Left renal cortex interstitium (tissue), 4 donors: ENCODE results near the gene CTDP1. TPM values are rescaled to one million over a fixed set of nuclear protein-coding genes. Genes with fewer than 3 reads are reported as not detected.

Experiments used
- DNase-seq, 4 donors: peaks; one replicate each; pipeline ENCODE4 v3.0.0-alpha.2; 2013; ENCODE audit warnings: low read depth in 4 of 4, low spot score in 2 of 4, missing footprints in 1 of 4
- polyA plus RNA-seq, 4 donors: library from polyadenylated mRNA; unstranded; fragments of 120-200 nt; gene quantifications; one replicate each; pipeline ENCODE4 v1.2.1, GENCODE V29; 2013; ENCODE audit not compliant: insufficient read length in 4 of 4

The CTDP1 gene, protein sequence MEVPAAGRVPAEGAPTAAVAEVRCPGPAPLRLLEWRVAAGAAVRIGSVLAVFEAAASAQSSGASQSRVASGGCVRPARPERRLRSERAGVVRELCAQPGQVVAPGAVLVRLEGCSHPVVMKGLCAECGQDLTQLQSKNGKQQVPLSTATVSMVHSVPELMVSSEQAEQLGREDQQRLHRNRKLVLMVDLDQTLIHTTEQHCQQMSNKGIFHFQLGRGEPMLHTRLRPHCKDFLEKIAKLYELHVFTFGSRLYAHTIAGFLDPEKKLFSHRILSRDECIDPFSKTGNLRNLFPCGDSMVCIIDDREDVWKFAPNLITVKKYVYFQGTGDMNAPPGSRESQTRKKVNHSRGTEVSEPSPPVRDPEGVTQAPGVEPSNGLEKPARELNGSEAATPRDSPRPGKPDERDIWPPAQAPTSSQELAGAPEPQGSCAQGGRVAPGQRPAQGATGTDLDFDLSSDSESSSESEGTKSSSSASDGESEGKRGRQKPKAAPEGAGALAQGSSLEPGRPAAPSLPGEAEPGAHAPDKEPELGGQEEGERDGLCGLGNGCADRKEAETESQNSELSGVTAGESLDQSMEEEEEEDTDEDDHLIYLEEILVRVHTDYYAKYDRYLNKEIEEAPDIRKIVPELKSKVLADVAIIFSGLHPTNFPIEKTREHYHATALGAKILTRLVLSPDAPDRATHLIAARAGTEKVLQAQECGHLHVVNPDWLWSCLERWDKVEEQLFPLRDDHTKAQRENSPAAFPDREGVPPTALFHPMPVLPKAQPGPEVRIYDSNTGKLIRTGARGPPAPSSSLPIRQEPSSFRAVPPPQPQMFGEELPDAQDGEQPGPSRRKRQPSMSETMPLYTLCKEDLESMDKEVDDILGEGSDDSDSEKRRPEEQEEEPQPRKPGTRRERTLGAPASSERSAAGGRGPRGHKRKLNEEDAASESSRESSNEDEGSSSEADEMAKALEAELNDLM
- 10 to 100 TPM; 11.1 to 18.0 (median 15.2) TPM for polyA plus RNA-seq

DNA sequence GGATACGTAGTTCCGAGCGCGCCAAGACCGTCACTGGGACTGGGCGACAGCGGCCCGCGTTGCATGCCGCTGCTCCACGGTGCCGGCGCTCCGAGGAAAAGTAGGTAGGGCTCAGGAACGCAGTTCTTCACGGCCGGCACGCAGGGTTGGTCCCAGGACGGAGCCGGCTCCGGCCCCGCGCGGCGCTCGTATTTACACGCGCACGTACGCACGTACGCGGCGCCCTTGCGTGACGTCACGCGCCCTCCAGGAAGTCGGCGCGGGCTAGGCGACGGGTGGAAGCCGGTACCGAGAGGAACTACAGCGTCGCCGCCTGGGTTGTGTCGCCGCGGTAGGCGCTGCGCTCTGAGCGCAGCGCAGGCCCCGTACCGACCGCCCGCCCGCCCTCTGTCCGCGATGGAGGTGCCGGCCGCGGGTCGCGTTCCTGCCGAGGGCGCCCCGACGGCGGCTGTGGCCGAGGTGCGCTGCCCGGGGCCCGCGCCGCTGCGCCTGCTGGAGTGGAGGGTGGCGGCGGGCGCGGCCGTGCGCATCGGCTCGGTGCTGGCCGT, at the start of gene CTDP1:
CTDP1 (plus strand) TSS at position 252 of the 548 bp plus-strand sequence; CDS start at position 397, 145 bp downstream.
- DNase-seq, result peak in 3 of 4 donors; percentile 81 to 93 (median 86)

DNA sequence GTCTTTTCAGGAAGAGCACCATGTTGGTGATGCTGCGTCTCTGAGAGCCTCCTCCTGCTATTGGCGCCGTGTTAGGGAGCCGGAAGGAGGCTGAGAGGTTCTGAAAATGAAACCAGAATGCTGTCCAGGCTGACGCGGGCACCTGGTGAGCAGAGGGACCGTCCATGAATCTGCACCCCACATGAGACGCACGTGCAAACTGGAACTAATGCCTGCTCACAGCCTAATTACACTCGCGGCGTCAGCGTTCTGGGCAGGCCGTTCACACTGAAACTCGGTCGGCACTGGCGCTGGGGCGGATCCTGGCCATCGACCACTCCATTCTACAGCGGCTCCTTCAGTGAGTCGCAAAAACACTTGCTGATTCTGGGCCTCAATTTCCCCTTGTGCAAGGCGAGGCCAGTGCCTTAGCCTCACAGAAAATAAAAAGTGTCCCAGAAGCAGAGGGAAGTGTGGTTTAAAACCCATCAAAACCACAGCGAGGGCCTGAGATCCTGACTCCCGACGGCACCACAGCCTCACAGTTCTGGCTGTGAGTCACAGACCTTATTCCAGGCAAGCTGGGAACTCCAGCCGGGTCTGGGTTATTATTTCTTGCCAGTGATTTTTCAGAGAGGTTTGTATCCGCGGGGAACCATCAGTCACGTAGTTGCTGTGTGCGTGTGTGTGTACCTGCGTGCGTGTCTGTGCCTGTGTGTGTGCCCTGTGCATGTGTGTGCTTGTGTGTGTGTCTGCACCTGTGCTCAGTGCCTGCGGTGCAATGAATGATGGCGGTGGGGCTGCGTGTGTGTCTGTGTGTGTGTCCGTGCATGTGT, 49.1 kb upstream of the CTDP1 start:
- DNase-seq, result no peak

DNA sequence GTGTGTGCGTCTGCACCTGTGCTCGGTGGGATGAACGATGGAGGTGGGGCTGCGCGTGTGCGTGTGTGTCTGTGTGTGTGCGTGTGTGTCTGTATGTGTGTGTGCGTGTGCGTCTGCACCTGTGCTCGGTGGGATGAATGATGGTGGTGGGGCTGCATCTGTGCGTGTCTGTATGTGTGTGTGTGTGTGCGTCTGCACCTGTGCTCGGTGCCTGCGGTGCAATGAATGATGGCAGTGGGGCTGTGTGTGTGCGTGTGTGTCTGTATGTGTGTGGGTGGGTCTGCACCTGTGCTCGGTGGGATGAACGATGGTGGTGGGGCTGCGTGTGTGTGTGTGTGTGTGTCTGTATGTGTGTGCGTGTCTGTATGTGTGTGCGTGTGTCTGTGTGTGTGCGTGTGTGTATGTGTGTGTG, 48.5 kb upstream of the CTDP1 start:
- DNase-seq, result no peak

DNA sequence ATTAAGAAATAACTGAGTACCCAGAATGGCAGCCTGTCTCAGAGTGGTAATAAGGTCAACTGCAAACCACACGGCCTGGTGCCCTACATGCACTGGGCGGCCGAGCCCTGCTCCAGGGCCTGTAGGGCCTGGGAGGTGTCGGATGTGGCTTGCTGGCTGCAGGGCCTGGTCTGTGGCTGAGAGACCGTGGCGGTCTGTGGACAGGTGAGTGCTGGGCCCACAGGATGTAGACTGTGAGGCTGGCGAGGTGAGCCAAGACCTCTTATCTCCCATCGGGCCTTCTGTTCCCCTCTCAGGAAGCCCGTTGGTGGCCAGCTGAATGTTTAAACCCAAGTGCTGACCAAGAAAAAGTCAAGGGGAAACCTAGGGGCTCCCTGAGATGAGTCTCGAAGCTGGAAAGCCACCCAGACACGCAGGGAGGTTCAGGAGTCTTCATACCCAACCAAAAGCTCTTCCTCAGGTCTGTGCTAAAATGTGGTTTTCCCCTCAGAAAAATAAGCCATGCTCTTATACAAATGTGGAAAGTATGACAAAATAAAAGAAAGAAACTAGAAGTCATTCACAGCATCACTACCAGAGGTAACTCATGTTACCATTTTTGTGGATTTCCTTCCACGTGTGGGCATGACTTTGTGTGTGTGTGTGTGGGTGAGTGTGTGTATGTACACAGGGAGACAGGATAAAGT, 47.7 kb upstream of the CTDP1 start:
- no peak for DNase-seq

DNA sequence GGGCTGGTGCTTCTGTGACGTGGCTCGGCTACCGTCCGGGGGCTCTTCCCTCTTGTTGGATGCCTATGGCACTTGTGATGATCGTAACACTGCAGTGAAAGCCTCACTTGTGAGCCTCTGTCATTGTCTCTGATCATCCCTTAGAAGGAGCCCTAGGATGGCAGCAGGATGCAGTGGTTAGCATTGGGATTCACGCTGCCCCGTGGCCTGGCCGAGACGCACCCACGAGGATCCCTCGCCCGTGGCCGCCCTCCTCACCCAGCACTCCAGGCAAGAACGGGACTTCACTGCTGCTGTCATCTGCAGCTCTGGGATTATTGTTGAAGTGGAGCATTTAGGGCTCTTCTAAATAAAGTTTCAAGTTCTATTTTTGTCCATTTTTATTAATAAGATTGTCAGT, 46.8 kb upstream of the CTDP1 start:
- no peak for DNase-seq

DNA sequence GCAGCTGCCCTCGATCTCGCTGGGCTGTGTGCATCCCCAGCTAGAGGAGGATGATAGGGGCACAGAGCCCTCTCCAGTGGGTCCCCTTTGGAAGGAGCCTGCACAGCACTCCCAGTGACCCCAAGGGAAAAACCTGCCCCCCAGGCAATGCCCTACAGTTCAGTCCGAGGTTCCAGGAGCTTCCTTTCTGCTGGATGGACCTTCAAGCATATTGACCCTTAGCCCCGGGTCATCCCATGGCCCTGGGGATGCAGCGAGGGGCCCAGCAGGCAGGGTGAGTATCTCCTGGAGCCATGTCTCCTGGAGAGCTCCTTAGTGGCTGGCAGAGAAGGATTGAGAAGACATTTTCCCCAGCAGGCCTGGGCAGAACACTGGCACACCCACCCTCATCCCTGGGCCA, 45.4 kb upstream of the CTDP1 start:
- no peak for DNase-seq

DNA sequence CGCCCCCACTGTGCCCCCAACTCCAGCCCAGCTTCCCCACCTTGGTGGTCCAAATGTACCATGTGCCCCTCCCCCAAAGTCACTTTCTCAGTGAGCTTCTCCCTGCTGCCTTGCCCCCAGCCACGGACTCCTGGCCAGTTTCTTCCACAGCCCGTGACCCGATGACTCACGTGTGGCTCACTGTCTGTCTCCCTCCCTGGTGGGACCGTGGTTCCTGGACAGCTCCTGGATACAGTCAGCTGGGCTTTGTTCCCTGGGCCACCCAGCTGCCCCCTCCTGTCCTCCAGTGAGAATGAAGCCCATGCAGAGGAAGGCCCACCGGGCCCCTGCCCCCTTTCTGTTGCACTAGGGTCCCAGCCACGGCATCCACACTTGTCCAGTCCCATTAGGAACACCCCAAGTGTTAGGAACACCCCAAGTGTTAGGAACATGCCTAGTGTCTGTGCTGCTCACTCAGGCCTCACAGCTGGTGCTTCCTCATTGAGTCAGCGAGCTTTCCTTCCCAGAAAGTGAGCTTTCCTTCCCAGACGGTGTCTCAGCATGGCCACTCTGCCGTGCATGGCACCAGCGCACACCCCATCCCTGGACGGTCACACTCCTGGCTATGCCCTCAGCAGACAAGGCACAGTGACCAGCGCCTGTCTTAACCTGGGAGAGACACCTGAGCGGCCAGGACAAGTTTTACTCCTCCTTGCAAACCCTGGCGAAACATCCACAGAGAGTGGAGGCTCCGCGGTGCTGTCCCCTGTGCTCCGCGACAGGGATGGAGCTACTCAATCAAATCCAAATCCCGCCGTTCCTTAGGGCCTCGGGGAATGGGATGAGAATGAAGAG, 44.8 kb upstream of the CTDP1 start:
- DNase-seq, result no peak

DNA sequence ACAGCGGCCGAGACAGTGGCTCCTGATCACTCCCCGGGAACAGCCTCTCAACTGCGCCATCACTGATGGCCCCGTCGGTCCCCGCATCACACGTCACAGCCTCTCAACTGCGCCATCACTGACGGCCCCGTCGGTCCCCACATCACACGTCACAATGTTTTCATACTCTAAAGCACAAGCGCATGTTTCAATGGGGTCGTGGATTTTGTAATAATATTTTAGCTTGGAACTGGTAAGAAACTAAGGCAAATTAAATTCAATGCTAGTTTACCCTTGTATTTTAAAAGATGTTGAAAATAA, 44.2 kb upstream of the CTDP1 start:
- no peak for DNase-seq

DNA sequence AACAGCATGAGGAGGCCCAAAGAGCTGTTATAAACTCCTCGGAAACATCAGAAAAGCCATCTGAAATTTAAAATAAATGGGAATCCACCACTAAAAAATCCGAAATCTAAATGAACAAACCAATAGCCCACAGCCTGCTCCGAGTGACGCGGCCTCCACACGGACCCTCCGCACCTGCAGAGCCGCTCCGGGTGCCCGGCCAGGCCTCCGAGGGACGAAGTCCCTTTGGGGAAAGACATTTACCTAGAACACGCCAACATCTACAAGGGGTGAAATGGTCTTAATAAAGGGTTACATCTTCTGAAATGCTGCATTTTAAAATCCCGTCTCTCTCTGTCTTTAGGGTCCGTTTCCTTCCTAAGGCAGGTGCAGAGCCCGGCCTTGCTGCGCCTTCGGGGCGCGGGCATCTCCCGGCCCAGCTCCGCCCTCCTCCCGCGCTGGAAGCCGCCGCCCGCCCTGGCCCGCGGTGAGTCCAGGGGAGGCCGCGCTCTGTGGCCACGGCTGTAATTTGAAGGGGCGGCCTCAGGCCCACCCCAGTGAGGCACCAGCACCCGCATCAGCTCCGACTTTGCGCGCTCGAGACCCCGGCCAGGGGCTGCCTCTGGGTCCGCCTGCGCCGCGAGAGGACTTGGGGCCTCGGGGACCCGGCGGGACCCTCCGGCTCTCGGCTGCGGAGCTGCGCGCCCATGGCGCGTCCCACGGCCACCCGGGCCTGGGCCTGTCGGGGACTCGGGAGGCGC, 42.3 kb upstream of the CTDP1 start:
- no peak for DNase-seq

DNA sequence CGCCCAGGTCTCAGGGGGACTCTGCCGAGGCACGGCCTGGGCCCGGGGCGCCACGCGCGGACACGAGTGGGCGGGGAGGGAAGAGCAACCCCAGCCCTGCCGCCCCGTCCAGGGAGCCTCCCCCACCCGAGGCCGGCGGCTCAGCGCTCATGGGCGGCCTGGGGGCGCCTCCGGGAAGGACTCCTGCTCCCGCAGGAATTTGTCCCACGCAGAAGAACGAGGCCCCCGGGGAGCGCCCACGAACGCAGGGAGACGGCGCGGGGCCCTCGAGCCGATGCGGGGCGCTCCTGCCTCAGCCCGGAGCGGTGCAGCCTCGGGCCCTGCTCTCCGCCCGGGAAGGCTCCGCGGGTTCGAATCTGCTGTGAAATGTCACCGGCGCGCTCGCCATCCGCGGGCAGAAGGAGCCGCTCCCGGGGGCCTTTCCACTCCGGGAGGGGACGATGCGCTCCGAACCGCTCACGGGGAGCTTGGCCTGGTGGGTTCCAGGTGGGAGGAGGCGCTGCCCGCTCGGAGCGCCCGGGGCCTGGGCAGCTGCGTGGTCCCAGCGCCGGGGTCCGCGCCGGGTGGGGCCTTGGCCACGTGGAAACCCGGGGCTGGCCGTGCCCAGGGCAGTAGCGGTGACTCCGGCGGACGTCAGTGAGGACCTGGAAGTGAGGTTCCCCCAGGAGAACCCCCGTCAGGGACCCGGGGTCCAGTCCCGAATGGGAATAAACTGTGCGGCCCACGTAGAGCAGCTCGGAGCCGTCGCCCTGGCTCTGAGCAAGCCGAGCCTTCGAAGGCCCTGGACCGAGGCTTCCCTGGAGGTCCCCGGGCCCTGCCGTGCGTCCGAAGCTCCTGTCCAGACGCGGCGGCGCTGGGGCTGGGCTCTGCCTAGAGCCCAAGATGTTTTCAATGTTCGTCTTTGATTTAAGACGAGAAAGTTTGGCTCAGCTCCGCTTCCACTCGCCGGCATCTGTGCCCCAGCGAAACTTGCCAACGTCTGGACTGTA, 41.4 kb upstream of the CTDP1 start:
- DNase-seq, result no peak

DNA sequence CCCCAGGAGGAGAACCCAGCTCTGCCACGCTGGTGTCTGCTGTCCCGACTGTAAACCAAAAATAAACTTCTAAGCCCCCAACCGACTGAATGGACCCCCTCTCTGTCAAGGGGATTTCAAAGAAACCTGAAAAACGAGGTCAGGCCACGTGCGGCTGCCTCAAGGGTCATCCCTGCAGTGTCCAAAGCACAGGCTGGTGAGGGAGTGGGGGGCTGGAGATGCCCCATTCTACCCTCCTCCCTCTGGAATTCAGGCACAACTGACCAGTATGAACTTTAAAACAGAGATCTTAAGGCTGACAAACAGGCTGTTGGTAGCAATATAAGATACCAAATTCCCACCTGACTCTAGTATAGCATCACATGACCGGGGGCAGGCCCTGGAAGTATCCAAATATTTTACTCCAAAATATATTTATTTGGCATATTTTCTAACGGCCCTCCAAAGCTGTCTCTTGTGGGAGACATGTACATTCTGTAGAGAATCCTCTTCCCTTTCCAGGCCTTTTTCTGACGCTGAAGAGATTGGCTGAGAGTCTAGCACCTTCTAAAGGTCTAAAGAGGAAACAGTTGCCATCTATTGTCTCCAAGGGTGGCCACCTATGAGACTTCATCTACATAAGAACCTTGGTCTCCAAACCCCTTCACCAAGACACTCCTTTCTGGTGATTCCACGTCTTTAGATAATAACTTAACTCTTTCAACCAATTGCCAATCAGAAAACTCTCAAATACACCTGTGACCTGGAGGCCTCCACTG, 40.4 kb upstream of the CTDP1 start:
- no peak for DNase-seq

DNA sequence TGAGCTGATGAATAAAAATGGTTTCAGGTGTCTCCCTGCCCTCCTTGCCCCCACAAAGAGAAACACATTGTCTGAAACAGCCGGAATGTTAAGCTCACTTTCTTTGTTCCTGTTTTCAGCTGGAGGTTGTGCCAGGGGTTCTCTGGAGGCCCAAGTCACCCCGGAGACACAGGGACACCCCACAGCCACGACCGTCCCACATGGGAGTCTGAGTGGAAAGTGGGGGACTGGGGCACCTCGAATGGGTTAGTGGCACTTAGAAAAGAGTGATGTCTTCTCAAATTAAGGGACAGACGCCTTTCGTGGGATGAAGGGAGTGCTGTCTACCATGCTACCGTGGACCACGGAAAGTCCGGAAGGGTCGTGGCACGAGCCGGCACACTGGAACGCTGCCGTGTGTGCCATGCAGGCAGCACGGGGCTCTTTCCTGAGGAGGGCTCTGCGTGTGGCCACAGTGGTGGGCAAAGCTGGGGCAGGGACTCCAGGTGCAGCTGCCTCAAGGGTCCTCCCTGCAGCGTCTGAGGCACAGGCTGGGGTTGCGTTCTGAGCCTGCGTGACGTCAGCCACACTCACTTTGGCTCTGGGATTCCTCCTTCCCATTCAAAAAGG, 39.4 kb upstream of the CTDP1 start:
- no peak for DNase-seq

DNA sequence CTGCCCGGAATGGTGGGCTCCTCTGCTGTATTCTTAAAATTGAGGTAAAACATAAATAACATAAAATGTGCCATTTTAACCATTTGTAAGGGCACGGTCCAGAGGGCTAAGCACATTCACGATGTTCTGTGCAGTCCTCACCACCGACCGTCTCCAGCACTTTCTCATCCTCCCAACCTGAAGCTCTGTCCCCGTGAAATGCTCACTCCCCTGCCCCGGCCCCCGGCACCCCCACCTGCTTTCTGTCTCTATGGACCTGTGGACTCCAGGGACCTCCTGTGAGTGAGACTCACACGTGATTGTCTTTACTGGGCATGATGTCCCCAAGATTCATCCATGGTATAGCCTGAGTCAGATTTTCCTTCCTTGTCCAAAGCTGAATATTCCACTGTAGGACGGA, 38.7 kb upstream of the CTDP1 start:
- DNase-seq, result no peak

DNA sequence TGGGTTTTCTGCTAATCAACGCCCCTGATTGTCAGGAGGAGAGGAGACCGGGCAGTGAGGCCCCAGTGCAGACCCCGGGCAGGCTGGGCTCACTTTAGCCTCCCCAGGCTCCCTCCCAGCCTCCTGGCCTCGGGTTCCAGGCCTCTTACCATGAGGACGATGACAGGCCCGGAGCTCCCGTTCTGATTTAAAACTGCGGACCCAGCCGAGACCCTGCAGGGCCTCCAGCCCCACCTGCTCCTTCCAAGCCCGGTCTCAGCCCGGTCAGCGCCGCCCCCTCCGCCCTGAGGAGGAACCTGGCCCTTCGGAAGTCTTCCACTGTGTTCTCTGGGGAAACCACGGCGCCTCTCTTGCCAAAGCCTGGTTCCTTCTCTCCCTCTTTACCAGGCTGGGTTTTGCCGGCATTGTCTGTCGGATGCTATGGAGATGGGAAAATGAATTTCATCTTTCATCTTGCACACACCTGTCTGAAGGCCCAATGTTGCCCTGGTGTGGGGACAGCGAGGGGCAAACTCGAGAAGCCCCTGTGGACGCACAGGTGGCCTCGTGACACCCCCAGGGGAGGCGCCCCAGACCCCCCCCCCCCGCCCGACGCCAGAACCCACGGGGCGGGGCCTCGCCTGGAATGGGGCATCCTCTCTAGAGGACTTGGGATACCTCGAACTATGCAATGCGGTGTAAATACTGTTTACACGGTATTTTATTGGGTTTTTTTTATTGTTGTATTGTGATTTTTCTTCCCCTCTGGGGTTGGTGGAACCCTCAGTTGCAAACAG, 37.7 kb upstream of the CTDP1 start:
- no peak for DNase-seq

DNA sequence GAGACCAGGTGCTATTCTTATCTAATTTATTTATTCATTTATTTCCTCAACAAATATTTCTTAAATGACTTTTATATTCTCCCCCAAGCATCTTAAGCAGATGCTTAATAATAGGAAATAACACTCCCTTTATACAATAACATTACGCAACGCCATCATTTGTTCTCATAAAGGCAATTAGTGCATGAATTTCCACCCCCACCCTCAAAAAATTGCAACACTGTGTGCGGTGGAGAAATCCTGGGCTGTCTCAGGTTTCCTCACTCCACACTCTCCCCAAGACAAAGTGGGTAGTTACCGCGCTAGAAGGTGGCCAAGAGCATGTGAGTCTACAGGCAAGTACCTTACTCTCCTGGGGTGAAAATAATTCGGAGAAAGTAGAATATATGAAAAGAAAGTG, 37.0 kb upstream of the CTDP1 start:
- DNase-seq, result no peak
